B cell (primary cell): ENCODE data around the gene MYL5. TPM values are rescaled to one million over a fixed set of nuclear protein-coding genes. Genes with fewer than 3 reads are reported as not detected.

ENCODE experiments used
- ATAC-seq: fragments of 200-7000 bp; cut with Tn5 transposase; one replicate; pipeline ENCODE4 v1.10.0; 2021; ENCODE audit warnings: low read depth, mild to moderate bottlenecking, moderate number of reproducible peaks, moderate library complexity
- CTCF ChIA-PET: fragments of 350-600 bp; sonication (Branson Sonifier 250); formaldehyde crosslinking; loops from one replicate; lab custom pipeline; 2021; ENCODE audit warnings: antibody characterized with exemption, inconsistent platforms; lab: Charles Lee
- POLR2A ChIA-PET: fragments of 350-600 bp; sonication (Branson Sonifier 250); formaldehyde crosslinking; loops from one replicate; lab custom pipeline; 2021; ENCODE audit warnings: antibody characterized with exemption; lab: Charles Lee
- DNase-seq: peaks from one replicate; pipeline ENCODE4 v3.0.0; 2013
- H2AFZ ChIP-seq: 2 replicates; pipeline ENCODE4 v1.6.1; 2012; ENCODE audit warnings: mild to moderate bottlenecking, low read depth, low read length; ENCODE audit not compliant: insufficient read depth, poor library complexity, severe bottlenecking
- H3K27ac ChIP-seq, 2 donors: 1 replicate in 1 of 2; 2 replicates in 1 of 2; pipeline ENCODE4 v1.5.1; 2012 to 2013; ENCODE audit warnings: low read length in 2 of 2, mild to moderate bottlenecking in 2 of 2, moderate library complexity in 1 of 2
- H3K27me3 ChIP-seq, 4 experiments: fragments of 200-600 bp in 1 of 4; sonication (generic) in 1 of 4; replicated peaks in 1 of 4; 1 replicate in 2 of 4; 2 replicates in 2 of 4; pipeline versions ENCODE4 v1.6.1 to v1.7.0; 2013 to 2016; ENCODE audit warnings: low read length in 3 of 4, mild to moderate bottlenecking in 2 of 4, mixed read lengths in 1 of 4, moderate library complexity in 1 of 4; ENCODE audit not compliant: insufficient read depth in 4 of 4, control insufficient read depth in 3 of 4; ENCODE audit errors: control extremely low read depth in 1 of 4
- H3K36me3 ChIP-seq, 2 experiments: replicated peaks in 1 of 2; 1 replicate in 1 of 2; 2 replicates in 1 of 2; pipeline versions ENCODE4 v1.6.1 to v1.7.1; 2013; ENCODE audit warnings: low read length in 1 of 2; ENCODE audit not compliant: insufficient read depth in 2 of 2, control insufficient read depth in 1 of 2; ENCODE audit errors: control extremely low read depth in 1 of 2, extremely low read depth in 1 of 2
- H3K4me1 ChIP-seq, 2 donors: fragments of 200-600 bp in 1 of 2; sonication (generic) in 1 of 2; 1 replicate in 1 of 2; 2 replicates in 1 of 2; pipeline versions ENCODE4 v1.5.1 to v1.6.1; 2013 to 2017; ENCODE audit warnings: low read length in 2 of 2; ENCODE audit not compliant: control insufficient read depth in 2 of 2, insufficient read depth in 2 of 2
- H3K4me2 ChIP-seq: replicated peaks from 2 replicates; pipeline ENCODE3; 2012; ENCODE audit warnings: mild to moderate bottlenecking, low read depth, low read length; ENCODE audit not compliant: poor library complexity, severe bottlenecking
- H3K4me3 ChIP-seq, 5 experiments: fragments of 200-600 bp in 1 of 5; sonication (generic) in 1 of 5; 1 replicate in 3 of 5; 2 replicates in 2 of 5; pipeline versions ENCODE4 v1.5.1 to v1.7.0; 2011 to 2016; ENCODE audit warnings: low read length in 4 of 5, mild to moderate bottlenecking in 4 of 5, low read depth in 2 of 5, control low read depth in 1 of 5, moderate library complexity in 1 of 5; ENCODE audit not compliant: insufficient read depth in 1 of 5; ENCODE audit errors: control extremely low read depth in 1 of 5, extremely low read depth in 1 of 5
- H3K79me2 ChIP-seq: fragments of 200-600 bp; sonication (generic); one replicate; pipeline ENCODE4 v1.6.0; 2016; ENCODE audit warnings: low read length; ENCODE audit not compliant: control insufficient read depth, insufficient read depth
- H3K9ac ChIP-seq: fragments of 200-600 bp; sonication (generic); 2 replicates; pipeline ENCODE4 v1.6.1; 2017; ENCODE audit warnings: mild to moderate bottlenecking, low read length, moderate library complexity
- H3K9me3 ChIP-seq, 3 donors: one replicate each; pipeline versions ENCODE4 v1.6.1 to v1.7.1; 2013; ENCODE audit warnings: low read length in 2 of 3; ENCODE audit not compliant: control insufficient read depth in 2 of 3, insufficient read depth in 1 of 3; ENCODE audit errors: control extremely low read depth in 1 of 3
- H4K20me1 ChIP-seq: 2 replicates; pipeline ENCODE4 v1.6.0; 2012; ENCODE audit warnings: mild to moderate bottlenecking, low read length; ENCODE audit not compliant: insufficient read depth, control insufficient read depth, poor library complexity, severe bottlenecking
- H3K27ac Mint-ChIP-seq: one replicate; pipeline ENCODE4 v1.8.0; 2021; ENCODE audit warnings: mixed read lengths
- H3K27me3 Mint-ChIP-seq: one replicate; pipeline ENCODE4 v1.8.0; 2021; ENCODE audit warnings: mixed read lengths
- H3K4me1 Mint-ChIP-seq: one replicate; pipeline ENCODE4 v1.8.0; 2021; ENCODE audit warnings: mixed read lengths
- H3K4me3 Mint-ChIP-seq: one replicate; pipeline ENCODE4 v1.8.0; 2021; ENCODE audit warnings: mixed read lengths
- H3K9me3 Mint-ChIP-seq: one replicate; pipeline ENCODE4 v1.8.0; 2022; ENCODE audit warnings: mixed read lengths; ENCODE audit not compliant: insufficient read depth
- EZH2 ChIP-seq: IDR thresholded peaks from 2 replicates; pipeline ENCODE4 v1.6.1; 2012; ENCODE audit warnings: borderline replicate concordance, low read depth, mild to moderate bottlenecking, moderate library complexity, low read length; ENCODE audit not compliant: insufficient read depth, poor library complexity, severe bottlenecking
- WGBS: methylation state at CpG from one replicate; pipeline ENCODE4 v1.1.5; 2013; ENCODE audit warnings: missing lambda C conversion rate; ENCODE audit not compliant: insufficient coverage; 5-methylcytosine and 5-hydroxymethylcytosine counted together
- intact Hi-C: fragments of 100-400 bp; cut with micrococcal nuclease; formaldehyde crosslinking; loops from one replicate; pipeline ENCODE4 v1.10.0; 2022
- polyA plus RNA-seq: library from polyadenylated mRNA; depleted of rRNA; stranded (reverse); fragments of >200 nt; gene quantifications from 2 replicates; pipeline ENCODE4 v1.2.3, GENCODE V29; 2012
- total RNA-seq, 2 donors: library from RNA; stranded (reverse); fragments of 120-200 nt in 1 of 2; gene quantifications; 1 replicate in 1 of 2; 2 replicates in 1 of 2; pipeline versions ENCODE4 v1.2.3 to v1.2.4, GENCODE V29; 2013 to 2022
- TF ChIP-seq, protein P1 (sequence below): fragments of 200-600 bp; IDR thresholded peaks from one replicate; pipeline ENCODE4 v1.8.0; 2022; ENCODE audit warnings: antibody characterized with exemption, mild to moderate bottlenecking

The MYL5 gene
- total and polyA plus RNA-seq, 2 donors (not counting 1 experiment from before 2014, with no cell fraction given) = 16.9 to 38.3 TPM

DNA sequence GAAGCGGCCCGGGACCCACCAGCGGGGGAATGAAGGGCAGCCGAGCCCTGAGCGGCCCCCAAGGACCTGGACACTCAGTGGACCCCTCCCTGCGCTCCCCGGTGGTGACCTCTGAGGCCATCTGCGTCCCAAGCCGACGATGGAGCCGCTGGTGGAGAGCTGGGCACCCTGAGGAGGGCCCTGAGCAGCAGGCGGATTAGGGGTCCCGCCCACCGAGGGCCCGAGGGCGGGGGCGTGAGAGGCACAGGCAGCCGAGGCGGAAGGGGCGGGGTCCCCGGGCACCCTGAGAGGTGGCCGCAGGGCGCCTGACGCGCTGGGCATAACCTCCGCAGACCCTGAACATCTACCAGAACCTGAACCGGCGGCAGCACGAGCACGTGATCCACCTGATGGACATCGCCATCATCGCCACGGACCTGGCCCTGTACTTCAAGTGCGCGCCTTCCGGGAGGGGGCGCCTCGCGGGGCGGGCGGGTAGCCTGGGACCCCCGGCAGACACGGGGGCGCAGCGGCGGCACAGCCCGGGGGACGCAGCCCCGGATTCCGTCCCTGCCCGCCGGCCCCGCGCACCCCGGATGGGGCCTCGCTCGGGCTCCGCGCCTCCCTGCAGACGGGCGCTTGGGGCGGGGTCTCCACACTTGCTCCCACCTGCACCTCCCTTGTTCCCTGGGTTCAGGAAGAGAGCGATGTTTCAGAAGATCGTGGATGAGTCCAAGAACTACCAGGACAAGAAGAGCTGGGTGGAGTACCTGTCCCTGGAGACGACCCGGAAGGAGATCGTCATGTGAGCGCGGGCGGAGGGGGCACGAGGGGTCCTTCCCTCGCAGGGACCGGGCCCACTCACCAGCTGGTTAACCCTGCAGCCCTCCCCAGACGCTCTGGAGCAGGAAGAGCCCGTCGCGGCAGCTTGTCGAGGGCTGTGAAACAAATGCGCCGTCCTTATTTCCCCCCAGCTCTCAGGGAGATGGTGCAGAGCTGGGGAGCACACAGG is 10.6 kb upstream of the MYL5 start:
- peak overlapping the region; percentile 98 for H3K9ac ChIP-seq
- no peaks in the 10 kb centered on the region for H3K27me3 ChIP-seq
- peaks cover 0 to 14% (median 0%) of the 10 kb centered on the region in 3 donors for H3K9me3 ChIP-seq
- peak overlapping the region; percentile 68 to 85 (median 78) for H3K4me3 ChIP-seq
- Mint-ChIP-seq H3K27me3 (no peaks in the 10 kb centered on the region), H3K4me1 (peaks cover 11% of the 10 kb centered on the region), H3K4me3 (peak overlapping the region; percentile 85), H3K27ac (peak overlapping the region; percentile 89), H3K9me3 (no peaks in the 10 kb centered on the region)
- DNase-seq (peak; percentile 78), ATAC-seq (peak; percentile 87)
- no peak for TF ChIP-seq EZH2
- TF ChIP-seq, protein P1, sequence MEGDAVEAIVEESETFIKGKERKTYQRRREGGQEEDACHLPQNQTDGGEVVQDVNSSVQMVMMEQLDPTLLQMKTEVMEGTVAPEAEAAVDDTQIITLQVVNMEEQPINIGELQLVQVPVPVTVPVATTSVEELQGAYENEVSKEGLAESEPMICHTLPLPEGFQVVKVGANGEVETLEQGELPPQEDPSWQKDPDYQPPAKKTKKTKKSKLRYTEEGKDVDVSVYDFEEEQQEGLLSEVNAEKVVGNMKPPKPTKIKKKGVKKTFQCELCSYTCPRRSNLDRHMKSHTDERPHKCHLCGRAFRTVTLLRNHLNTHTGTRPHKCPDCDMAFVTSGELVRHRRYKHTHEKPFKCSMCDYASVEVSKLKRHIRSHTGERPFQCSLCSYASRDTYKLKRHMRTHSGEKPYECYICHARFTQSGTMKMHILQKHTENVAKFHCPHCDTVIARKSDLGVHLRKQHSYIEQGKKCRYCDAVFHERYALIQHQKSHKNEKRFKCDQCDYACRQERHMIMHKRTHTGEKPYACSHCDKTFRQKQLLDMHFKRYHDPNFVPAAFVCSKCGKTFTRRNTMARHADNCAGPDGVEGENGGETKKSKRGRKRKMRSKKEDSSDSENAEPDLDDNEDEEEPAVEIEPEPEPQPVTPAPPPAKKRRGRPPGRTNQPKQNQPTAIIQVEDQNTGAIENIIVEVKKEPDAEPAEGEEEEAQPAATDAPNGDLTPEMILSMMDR = peak; percentile 31
- H3K79me2 ChIP-seq = peaks cover 9% of the 10 kb centered on the region
- intact Hi-C loops = loop anchor here (1.0 to 5.0 kb wide), 2 partner anchors 11 to 326 kb away; partner anchors contain the start of genes ATP5ME, MYL5 and ZNF141
- ChIA-PET CTCF (interaction anchor here (1.7 kb wide), 1 partner anchor 10 kb away, joined by 5 read pairs; the partner anchor contains the start of genes ATP5ME and MYL5), POLR2A (interaction anchor here (0.6 to 1.5 kb wide), 3 partner anchors 10 to 522 kb away, joined by 3 to 11 read pairs (median 4); partner anchors contain the start of genes ATP5ME and MYL5)
- H3K36me3 ChIP-seq = no peaks in the 10 kb centered on the region
- H3K4me1 ChIP-seq = peaks cover 9 to 17% of the 10 kb centered on the region in 2 donors
- no peaks in the 10 kb centered on the region for H4K20me1 ChIP-seq
- H2AFZ ChIP-seq = peak overlapping the region; percentile 96
- WGBS = 1% methylated on average over 80 of the region's 80 CpGs
- peak overlapping the region; percentile 99 for H3K4me2 ChIP-seq
- H3K27ac ChIP-seq = peak overlapping the region; percentile 55 to 88
